ENCODE results near the gene MYL6.
A peak's percentile ranks its signal among the peaks of the same experiment; 100 is the strongest.

MYL6 gene

GRCh38 chr12:56206452-56207166, 48.5 kb downstream of the MYL6 start:
- TF ChIP-seq CREB1 (IDR thresholded peaks at IDR 0.05; ENCODE audit: low read depth) (no peak), RAD21 (IDR thresholded peaks at IDR 0.05; ENCODE audit: low read depth) (peak; percentile 67)

- TF ChIP-seq ZBTB7A (IDR thresholded peaks at IDR 0.05; ENCODE audit: low read depth) (no peak), EGR1 (IDR thresholded peaks at IDR 0.05) (no peak), RAD21 (IDR thresholded peaks at IDR 0.05; ENCODE audit: low read depth) (no peak), CEBPB (IDR thresholded peaks at IDR 0.05) (no peak), TAF1 (IDR thresholded peaks at IDR 0.05; ENCODE audit: low read depth) (no peak), EP300 (IDR thresholded peaks at IDR 0.05; ENCODE audit: borderline replicate concordance) (no peak)
Observed at GRCh38 chr12:56208006-56208405, 49.8 kb downstream of the MYL6 start.

All from Ishikawa (cell line).